Astrocyte of the spinal cord (primary cell): ENCODE results near the gene FAM234B.

Experiments used
- DNase-seq: peaks from one replicate; pipeline ENCODE4 v3.0.0; 2011; ENCODE audit warnings: low read depth, low spot score
- H3K4me3 ChIP-seq: 2 replicates; pipeline ENCODE4 v1.5.1; 2011; ENCODE audit warnings: low read depth, mild to moderate bottlenecking, low read length, moderate library complexity
- in situ Hi-C: cut with HindIII; loops from 2 replicates; pipeline ENCODE4 v1.10.0; 2017; ENCODE audit warnings: low sequenced_read_pairs
- TF ChIP-seq, protein P1 (sequence below): IDR thresholded peaks from 2 replicates; pipeline ENCODE4 v1.5.1; 2012; ENCODE audit warnings: low read depth, mild to moderate bottlenecking, low read length, inconsistent platforms

Gene FAM234B

DNA sequence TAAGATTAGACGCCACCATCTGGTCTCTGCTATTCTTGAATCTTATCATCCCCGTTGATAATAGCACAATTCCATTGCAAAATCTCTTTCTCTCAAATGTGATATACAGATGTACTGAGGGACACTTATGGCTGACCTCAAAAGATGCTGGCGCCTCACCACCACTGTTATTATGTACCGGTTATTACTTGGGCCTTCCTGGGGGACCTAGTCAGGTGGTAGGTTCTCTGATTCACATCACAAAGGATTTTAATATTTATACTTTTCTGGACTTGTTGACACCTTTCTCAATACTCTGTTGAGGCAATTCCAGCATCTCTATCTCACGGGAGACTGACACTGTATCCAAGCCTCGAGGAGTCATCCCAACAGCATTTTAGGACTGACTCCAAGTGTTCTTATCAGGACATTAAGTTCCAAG is 21.3 kb upstream of the FAM234B start:
- TF ChIP-seq, protein P1, sequence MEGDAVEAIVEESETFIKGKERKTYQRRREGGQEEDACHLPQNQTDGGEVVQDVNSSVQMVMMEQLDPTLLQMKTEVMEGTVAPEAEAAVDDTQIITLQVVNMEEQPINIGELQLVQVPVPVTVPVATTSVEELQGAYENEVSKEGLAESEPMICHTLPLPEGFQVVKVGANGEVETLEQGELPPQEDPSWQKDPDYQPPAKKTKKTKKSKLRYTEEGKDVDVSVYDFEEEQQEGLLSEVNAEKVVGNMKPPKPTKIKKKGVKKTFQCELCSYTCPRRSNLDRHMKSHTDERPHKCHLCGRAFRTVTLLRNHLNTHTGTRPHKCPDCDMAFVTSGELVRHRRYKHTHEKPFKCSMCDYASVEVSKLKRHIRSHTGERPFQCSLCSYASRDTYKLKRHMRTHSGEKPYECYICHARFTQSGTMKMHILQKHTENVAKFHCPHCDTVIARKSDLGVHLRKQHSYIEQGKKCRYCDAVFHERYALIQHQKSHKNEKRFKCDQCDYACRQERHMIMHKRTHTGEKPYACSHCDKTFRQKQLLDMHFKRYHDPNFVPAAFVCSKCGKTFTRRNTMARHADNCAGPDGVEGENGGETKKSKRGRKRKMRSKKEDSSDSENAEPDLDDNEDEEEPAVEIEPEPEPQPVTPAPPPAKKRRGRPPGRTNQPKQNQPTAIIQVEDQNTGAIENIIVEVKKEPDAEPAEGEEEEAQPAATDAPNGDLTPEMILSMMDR: no peak
- no peak overlapping the region for H3K4me3 ChIP-seq

DNA sequence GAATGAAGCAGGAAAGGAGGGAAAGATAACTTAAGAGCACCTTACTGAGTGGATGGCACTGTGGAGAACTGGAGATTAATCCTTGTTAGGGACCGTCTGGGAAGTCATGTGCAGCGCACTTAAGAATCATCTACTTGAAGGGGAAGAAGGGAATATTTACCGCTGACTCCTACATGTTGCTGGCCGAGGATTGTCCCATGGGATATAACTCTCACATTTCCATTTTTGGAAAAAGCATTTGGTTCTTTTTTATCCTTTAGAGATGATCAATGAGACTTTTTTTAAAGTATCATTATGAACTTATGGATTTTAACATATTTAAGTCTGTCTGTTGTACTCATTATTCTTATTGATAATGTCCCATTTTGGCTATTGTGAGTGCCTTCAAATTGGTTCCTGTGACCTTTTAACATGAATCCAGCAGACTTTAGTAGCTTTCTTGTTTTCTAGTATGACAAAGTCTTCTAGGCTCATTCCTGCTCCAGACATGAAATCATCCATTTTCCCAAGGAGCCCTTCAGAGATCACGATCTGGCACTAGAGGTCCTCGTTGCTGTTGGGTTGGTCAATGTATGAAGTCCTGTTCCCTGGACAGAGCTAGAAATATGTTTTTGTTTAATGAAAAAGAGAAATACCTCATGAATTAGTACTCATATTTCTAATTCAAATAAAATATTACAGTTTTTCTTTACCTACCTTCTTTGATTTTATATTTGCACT is 20.2 kb upstream of the FAM234B start:
- TF ChIP-seq, protein P1: peak; percentile 78
- in situ Hi-C loops: no loop called here
- H3K4me3 ChIP-seq: no peak overlapping the region
- peak; percentile 77 for DNase-seq

More for the DNA sequence above, 21.3 kb upstream of the FAM234B start:
- no peak for DNase-seq
- in situ Hi-C loops: no loop called here

DNA sequence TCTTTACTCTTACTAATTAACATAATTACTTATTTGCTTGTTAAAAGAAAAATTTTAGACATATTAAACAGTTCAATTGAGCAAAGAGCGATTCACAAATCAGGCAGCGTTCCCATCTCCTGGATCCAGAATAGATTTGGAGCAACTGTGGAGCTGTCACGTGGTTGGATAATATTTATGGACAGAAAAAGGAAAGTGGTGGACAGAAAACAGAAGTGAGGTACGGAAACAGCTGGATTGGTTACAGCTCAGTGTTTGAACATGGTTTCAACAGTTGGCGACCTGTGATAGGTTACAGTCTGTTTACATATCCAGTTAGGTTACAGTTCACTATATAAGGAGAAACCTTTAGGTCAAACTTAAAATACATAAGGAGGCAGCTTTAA is 19.7 kb upstream of the FAM234B start:
- H3K4me3 ChIP-seq: no peak overlapping the region
- DNase-seq: no peak
- TF ChIP-seq, protein P1: no peak
- in situ Hi-C loops: no loop called here

DNA sequence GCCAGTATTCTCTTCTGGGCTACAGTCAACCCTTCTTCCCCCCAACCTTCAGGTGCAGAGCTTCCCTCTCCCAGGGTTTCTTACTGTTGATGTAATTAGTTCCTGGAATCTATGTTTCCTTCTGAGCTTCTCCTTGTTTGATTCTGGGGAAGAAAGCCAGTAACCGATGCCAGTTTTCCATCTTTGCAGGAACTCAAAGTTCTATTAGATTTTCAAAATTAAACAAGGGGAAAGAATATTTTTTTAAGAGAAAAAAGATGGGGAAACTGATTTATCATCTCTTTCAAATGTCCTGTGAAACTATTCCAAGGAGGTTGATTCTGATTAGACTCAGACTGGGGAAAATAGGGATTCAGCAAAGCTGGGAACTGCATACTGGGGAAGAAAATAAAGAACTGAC is 17.9 kb upstream of the FAM234B start:
- no peak for DNase-seq
- in situ Hi-C loops: no loop called here
- H3K4me3 ChIP-seq: no peak overlapping the region
- TF ChIP-seq, protein P1: no peak

DNA sequence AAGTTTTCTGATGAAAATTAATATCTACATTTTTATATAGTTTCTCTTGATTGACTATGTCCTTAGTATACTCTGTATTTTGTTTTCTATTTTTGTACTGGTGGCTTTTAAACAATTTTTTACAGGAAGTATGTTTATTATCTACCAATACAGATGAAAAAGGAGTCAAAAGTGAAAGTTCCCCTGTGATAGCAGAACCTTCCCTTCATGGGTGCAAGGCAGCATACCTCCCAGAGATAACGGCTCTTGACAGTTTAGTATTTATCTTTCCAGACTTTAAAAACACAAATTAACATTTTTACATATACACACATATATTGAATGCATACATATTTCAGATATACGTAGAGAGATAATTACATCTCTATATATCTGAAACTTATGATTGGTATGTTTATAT is 17.1 kb upstream of the FAM234B start:
- H3K4me3 ChIP-seq: no peak overlapping the region
- no peak for DNase-seq
- in situ Hi-C loops: no loop called here
- TF ChIP-seq, protein P1: no peak

DNA sequence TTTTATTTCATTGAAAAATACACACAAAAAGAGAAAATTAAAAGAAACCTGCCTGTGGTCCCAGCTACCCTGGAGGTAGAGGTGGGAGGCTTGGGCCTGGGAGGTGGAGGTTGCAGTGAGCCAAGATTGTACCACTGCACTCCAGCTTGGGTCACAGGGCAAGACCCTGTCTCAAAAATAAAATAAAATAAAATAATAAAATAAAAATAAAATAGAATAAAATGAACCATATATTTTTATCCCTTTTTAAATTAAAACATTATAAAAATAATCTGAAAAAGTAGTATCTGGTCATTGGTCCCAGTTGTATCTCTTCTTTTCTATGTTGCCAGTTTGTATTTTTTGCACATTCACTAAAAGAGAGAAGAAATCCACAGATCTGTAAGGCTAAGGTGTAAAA is 16.7 kb upstream of the FAM234B start:
- TF ChIP-seq, protein P1: no peak
- in situ Hi-C loops: no loop called here
- DNase-seq: no peak
- H3K4me3 ChIP-seq: no peak overlapping the region
